HepG2 (cell line): ENCODE measurements around the gene PPA1.
"Not testable (repeated sequence)": the region's sequence is repeated elsewhere in the genome, so short reads cannot be mapped to it uniquely, and the experiment has no call there.

Source experiments
- ZNF160 ChIP-seq: sonication (generic); formaldehyde crosslinking; IDR thresholded peaks from 2 replicates; pipeline ENCODE4 v1.8.0; 2022; ENCODE audit warnings: mild to moderate bottlenecking, inconsistent platforms, missing genetic modification reagents
- ZNF20 ChIP-seq: sonication (generic); formaldehyde crosslinking; IDR thresholded peaks from 2 replicates; pipeline ENCODE4 v1.4.0; 2020; ENCODE audit warnings: mild to moderate bottlenecking, moderate library complexity, missing genetic modification reagents
- TF ChIP-seq, protein P1 (sequence below): sonication (generic); formaldehyde crosslinking; IDR thresholded peaks from 2 replicates; pipeline ENCODE4 v1.4.0; 2020; ENCODE audit warnings: missing genetic modification reagents, borderline replicate concordance

DNA sequence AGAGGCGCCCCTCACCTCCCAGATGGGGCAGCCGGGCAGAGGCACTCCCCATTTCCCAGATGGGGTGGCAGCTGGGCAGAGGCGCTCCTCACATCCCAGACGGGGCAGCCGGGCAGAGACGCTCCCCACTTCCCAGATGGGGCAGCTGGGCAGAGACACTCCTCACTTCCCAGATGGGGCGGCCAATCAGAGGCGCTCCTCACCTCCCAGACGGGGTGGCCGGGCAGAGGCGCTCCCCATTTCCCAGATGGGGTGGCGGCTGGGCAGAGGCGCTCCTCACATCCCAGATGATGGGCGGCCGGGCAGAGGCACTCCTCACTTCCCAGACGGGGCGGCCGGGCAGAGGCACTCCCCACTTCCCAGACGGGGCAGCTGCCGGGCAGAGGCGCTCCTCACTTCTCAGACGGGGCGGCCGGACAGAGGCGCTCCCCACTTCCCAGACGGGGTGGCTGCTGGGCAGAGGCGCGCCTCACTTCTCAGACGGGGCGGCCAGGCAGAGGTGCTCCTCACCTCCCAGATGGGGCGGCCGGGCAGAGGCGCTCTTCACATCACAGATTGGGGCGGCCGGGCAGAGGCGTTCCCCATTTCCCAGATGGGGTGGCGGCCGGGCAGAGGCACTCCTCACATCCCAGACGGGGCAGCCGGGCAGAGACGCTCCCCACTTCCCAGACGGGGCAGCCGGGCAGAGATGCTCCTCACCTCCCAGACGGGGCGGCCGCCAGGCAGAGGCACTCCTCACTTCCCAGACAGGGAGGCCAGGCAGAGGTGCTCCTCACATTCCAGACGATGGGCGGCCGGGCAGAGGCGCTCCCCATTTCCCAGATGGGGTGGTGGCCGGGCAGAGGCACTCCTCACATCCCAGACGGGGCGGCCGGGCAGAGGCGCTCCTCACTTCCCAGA is 6.1 kb upstream of the PPA1 start:
- not testable (repeated sequence) for TF ChIP-seq ZNF20 (CRISPR knock-in tag); ZNF160
- TF ChIP-seq, protein P1, sequence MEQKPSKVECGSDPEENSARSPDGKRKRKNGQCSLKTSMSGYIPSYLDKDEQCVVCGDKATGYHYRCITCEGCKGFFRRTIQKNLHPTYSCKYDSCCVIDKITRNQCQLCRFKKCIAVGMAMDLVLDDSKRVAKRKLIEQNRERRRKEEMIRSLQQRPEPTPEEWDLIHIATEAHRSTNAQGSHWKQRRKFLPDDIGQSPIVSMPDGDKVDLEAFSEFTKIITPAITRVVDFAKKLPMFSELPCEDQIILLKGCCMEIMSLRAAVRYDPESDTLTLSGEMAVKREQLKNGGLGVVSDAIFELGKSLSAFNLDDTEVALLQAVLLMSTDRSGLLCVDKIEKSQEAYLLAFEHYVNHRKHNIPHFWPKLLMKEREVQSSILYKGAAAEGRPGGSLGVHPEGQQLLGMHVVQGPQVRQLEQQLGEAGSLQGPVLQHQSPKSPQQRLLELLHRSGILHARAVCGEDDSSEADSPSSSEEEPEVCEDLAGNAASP (CRISPR knock-in tag), result not testable (repeated sequence)
